Small intestine (tissue), 7 donors: ENCODE measurements around the gene NOX3. TPM values are rescaled to one million over a fixed set of nuclear protein-coding genes. Genes with fewer than 3 reads are reported as not detected.

Source experiments
- DNase-seq, 2 donors: peaks; one replicate each; pipeline versions ENCODE4 v3.0.0 to v3.0.0-alpha.2; 2013
- FAIRE-seq: peaks from 2 replicates; lab custom pipeline; 2012; peaks lifted over from hg19 to GRCh38; lab: Jason Lieb, UNC
- H3K27ac ChIP-seq, 3 donors: one replicate each; pipeline ENCODE4 v1.5.1; 2013; ENCODE audit warnings: low read length in 2 of 3, mild to moderate bottlenecking in 2 of 3, control low read depth in 1 of 3, inconsistent platforms in 1 of 3, low read depth in 1 of 3, moderate library complexity in 1 of 3
- H3K27me3 ChIP-seq, 3 donors: one replicate each; pipeline ENCODE4 v1.6.1; 2013; ENCODE audit warnings: low read length in 3 of 3, inconsistent platforms in 1 of 3; ENCODE audit not compliant: control insufficient read depth in 3 of 3, insufficient read depth in 3 of 3
- H3K36me3 ChIP-seq, 3 donors: one replicate each; pipeline ENCODE4 v1.6.1; 2013; ENCODE audit warnings: low read length in 3 of 3, inconsistent platforms in 1 of 3, low read depth in 1 of 3, mild to moderate bottlenecking in 1 of 3, moderate library complexity in 1 of 3; ENCODE audit not compliant: control insufficient read depth in 3 of 3, insufficient read depth in 2 of 3
- H3K4me1 ChIP-seq, 3 donors: one replicate each; pipeline ENCODE4 v1.6.1; 2013; ENCODE audit warnings: low read length in 2 of 3, inconsistent platforms in 1 of 3, low read depth in 1 of 3, mild to moderate bottlenecking in 1 of 3, moderate library complexity in 1 of 3; ENCODE audit not compliant: control insufficient read depth in 3 of 3, insufficient read depth in 2 of 3
- H3K4me3 ChIP-seq, 3 donors: one replicate each; pipeline ENCODE4 v1.5.1; 2013; ENCODE audit warnings: low read length in 3 of 3, control low read depth in 1 of 3, inconsistent platforms in 1 of 3, low read depth in 1 of 3, mild to moderate bottlenecking in 1 of 3, moderate library complexity in 1 of 3
- H3K9me3 ChIP-seq, 2 donors: one replicate each; pipeline ENCODE4 v1.6.1; 2013; ENCODE audit warnings: low read depth in 1 of 2, low read length in 1 of 2; ENCODE audit not compliant: control insufficient read depth in 2 of 2, insufficient read depth in 1 of 2
- WGBS, 3 donors: extraction: QIAGEN DNeasy Blood & Tissue Kit; methylation state at CpG; one replicate each; pipeline ENCODE4 v1.1.7; 2013; 5-methylcytosine and 5-hydroxymethylcytosine counted together
- polyA plus RNA-seq, 4 donors: library from polyadenylated mRNA; stranded (reverse) in 3 of 4; unstranded in 1 of 4; fragments of 200-250 nt in 3 of 4; fragments of 120-200 nt in 1 of 4; gene quantifications; one replicate each; pipeline versions ENCODE4 v1.2.1 to v1.2.3, GENCODE V29; 2013
- donor health status: healthy with polysubstance abuse.
- donor health status: control.
- donor health status: control.
- donor health status: Bipolar disorder and iron deficiency.
- donor health status: healthy.

The NOX3 gene
- polyA plus RNA-seq, 4 donors: not detected

GRCh38 chr6:155382338-155382685 lies 73.3 kb downstream of the NOX3 start:
- FAIRE-seq (no peak), DNase-seq (no peak)
- Histone ChIP-seq H3K9me3 (no peaks in the 10 kb centered on the region), H3K4me3 (no peak overlapping the region), H3K36me3 (no peaks in the 10 kb centered on the region), H3K27me3 (no peaks in the 10 kb centered on the region), H3K4me1 (no peaks in the 10 kb centered on the region), H3K27ac (no peak overlapping the region)
- WGBS, 3 donors: 69 to 82% (median 69%) methylated on average over 3 of the region's 3 CpGs

GRCh38 chr6:155381673-155382337 lies 73.8 kb downstream of the NOX3 start:
- Histone ChIP-seq H3K4me3 (no peak overlapping the region), H3K27ac (no peak overlapping the region), H3K4me1 (no peaks in the 10 kb centered on the region), H3K9me3 (no peaks in the 10 kb centered on the region), H3K27me3 (no peaks in the 10 kb centered on the region), H3K36me3 (no peaks in the 10 kb centered on the region)
- no peak for FAIRE-seq
- no peak for DNase-seq
- 67 to 71% (median 71%) methylated on average over 5 of the region's 5 CpGs for WGBS, 3 donors

- FAIRE-seq (no peak), DNase-seq (no peak)
- H3K4me1 ChIP-seq: no peaks in the 10 kb centered on the region
- no peak overlapping the region for H3K4me3 ChIP-seq
- H3K9me3 ChIP-seq: no peaks in the 10 kb centered on the region
- H3K36me3 ChIP-seq: no peaks in the 10 kb centered on the region
- WGBS, 3 donors: 79 to 89% (median 87%) methylated on average over 8 of the region's 8 CpGs
- H3K27ac ChIP-seq: no peak overlapping the region
- H3K27me3 ChIP-seq: no peaks in the 10 kb centered on the region
Measured at GRCh38 chr6:155380666-155381332, 74.8 kb downstream of the NOX3 start.

GRCh38 chr6:155378724-155379123 lies 76.9 kb downstream of the NOX3 start:
- Histone ChIP-seq H3K4me3 (no peak overlapping the region), H3K9me3 (no peaks in the 10 kb centered on the region), H3K27me3 (no peaks in the 10 kb centered on the region), H3K4me1 (no peaks in the 10 kb centered on the region), H3K27ac (no peak overlapping the region), H3K36me3 (no peaks in the 10 kb centered on the region)
- DNase-seq: no peak
- WGBS, 3 donors: 86 to 96% (median 88%) methylated on average over 3 of the region's 3 CpGs
- FAIRE-seq: no peak

GRCh38 chr6:155378276-155378675 lies 77.4 kb downstream of the NOX3 start:
- Histone ChIP-seq H3K27me3 (no peaks in the 10 kb centered on the region), H3K27ac (no peak overlapping the region), H3K4me3 (no peak overlapping the region), H3K36me3 (no peaks in the 10 kb centered on the region), H3K9me3 (no peaks in the 10 kb centered on the region), H3K4me1 (no peaks in the 10 kb centered on the region)
- DNase-seq (no peak), FAIRE-seq (no peak)

- Histone ChIP-seq H3K27me3 (no peaks in the 10 kb centered on the region), H3K4me3 (no peak overlapping the region), H3K27ac (no peak overlapping the region), H3K9me3 (no peaks in the 10 kb centered on the region), H3K4me1 (no peaks in the 10 kb centered on the region), H3K36me3 (no peaks in the 10 kb centered on the region)
- DNase-seq (no peak), FAIRE-seq (no peak)
- 93 to 97% (median 95%) methylated on average over 1 of the region's 1 CpG for WGBS, 3 donors
Measured at GRCh38 chr6:155377061-155377460, 78.6 kb downstream of the NOX3 start.

- DNase-seq: no peak
- Histone ChIP-seq H3K27me3 (no peaks in the 10 kb centered on the region), H3K9me3 (no peaks in the 10 kb centered on the region), H3K4me3 (no peak overlapping the region), H3K27ac (no peak overlapping the region), H3K4me1 (no peaks in the 10 kb centered on the region), H3K36me3 (no peaks in the 10 kb centered on the region)
- 73 to 89% (median 89%) methylated on average over 2 of the region's 2 CpGs for WGBS, 3 donors
- FAIRE-seq: no peak
Measured at GRCh38 chr6:155375801-155376200, 79.8 kb downstream of the NOX3 start.

- Histone ChIP-seq H3K36me3 (no peaks in the 10 kb centered on the region), H3K4me1 (no peaks in the 10 kb centered on the region), H3K27me3 (no peaks in the 10 kb centered on the region), H3K9me3 (no peaks in the 10 kb centered on the region), H3K27ac (no peak overlapping the region), H3K4me3 (no peak overlapping the region)
- no peak for DNase-seq
- WGBS, 3 donors: 78 to 91% (median 85%) methylated on average over 2 of the region's 2 CpGs
- no peak for FAIRE-seq
Measured at GRCh38 chr6:155374681-155375080, 81.0 kb downstream of the NOX3 start.

GRCh38 chr6:155373276-155373675 lies 82.4 kb downstream of the NOX3 start:
- FAIRE-seq (no peak), DNase-seq (no peak)
- no peaks in the 10 kb centered on the region for H3K4me1 ChIP-seq
- 85 to 99% (median 86%) methylated on average over 3 of the region's 3 CpGs for WGBS, 3 donors
- H3K36me3 ChIP-seq: no peaks in the 10 kb centered on the region
- no peaks in the 10 kb centered on the region for H3K27me3 ChIP-seq
- H3K4me3 ChIP-seq: no peak overlapping the region
- H3K27ac ChIP-seq: no peak overlapping the region
- H3K9me3 ChIP-seq: no peaks in the 10 kb centered on the region
